KG1 (cell line): Measurements from ENCODE around the gene HIP1R.
"Not testable (repeated sequence)": the region's sequence is repeated elsewhere in the genome, so short reads cannot be mapped to it uniquely, and the experiment has no call there.

ENCODE experiments used
- DNase-seq: peaks from one replicate; lab custom pipeline; 2025; lab: John Stamatoyannopoulos, UW

HIP1R gene

GRCh38 chr12:122894193-122895121, 59.2 kb downstream of the HIP1R start:
- DNase-seq: no peak

GRCh38 chr12:122895320-122895703, 60.1 kb downstream of the HIP1R start:
- DNase-seq: no peak

GRCh38 chr12:122895704-122896636, 60.7 kb downstream of the HIP1R start, which contains the start of gene VPS37B:
TSS of gene VPS37B (minus strand) at chr12:122896124. CDS start at chr12:122896062, 62 bp downstream.
- DNase-seq: peak; percentile 35

GRCh38 chr12:122896662-122897061, 61.4 kb downstream of the HIP1R start:
- DNase-seq: no peak

GRCh38 chr12:122899887-122900286, 64.6 kb downstream of the HIP1R start:
- DNase-seq: no peak

GRCh38 chr12:122902854-122903692, 67.8 kb downstream of the HIP1R start:
- DNase-seq: no peak

- DNase-seq: no peak
Measured at GRCh38 chr12:122903693-122904034, 68.4 kb downstream of the HIP1R start.

GRCh38 chr12:122905258-122905657, 70.0 kb downstream of the HIP1R start:
- DNase-seq: not testable (repeated sequence)

GRCh38 chr12:122908915-122909314, 73.7 kb downstream of the HIP1R start:
- no peak for DNase-seq

GRCh38 chr12:122909442-122910288, 74.4 kb downstream of the HIP1R start:
- DNase-seq: no peak
